Smooth muscle cell of the umbilical artery (primary cell): ENCODE results near the gene HMGXB3. TPM values are rescaled to one million over a fixed set of nuclear protein-coding genes. Genes with fewer than 3 reads are reported as not detected.

Experiments
- total RNA-seq: library from RNA; depleted of rRNA; stranded (reverse); fragments of >200 nt; gene quantifications from 2 replicates; pipeline ENCODE4 v1.2.3, GENCODE V29; 2014

The HMGXB3 gene, protein sequence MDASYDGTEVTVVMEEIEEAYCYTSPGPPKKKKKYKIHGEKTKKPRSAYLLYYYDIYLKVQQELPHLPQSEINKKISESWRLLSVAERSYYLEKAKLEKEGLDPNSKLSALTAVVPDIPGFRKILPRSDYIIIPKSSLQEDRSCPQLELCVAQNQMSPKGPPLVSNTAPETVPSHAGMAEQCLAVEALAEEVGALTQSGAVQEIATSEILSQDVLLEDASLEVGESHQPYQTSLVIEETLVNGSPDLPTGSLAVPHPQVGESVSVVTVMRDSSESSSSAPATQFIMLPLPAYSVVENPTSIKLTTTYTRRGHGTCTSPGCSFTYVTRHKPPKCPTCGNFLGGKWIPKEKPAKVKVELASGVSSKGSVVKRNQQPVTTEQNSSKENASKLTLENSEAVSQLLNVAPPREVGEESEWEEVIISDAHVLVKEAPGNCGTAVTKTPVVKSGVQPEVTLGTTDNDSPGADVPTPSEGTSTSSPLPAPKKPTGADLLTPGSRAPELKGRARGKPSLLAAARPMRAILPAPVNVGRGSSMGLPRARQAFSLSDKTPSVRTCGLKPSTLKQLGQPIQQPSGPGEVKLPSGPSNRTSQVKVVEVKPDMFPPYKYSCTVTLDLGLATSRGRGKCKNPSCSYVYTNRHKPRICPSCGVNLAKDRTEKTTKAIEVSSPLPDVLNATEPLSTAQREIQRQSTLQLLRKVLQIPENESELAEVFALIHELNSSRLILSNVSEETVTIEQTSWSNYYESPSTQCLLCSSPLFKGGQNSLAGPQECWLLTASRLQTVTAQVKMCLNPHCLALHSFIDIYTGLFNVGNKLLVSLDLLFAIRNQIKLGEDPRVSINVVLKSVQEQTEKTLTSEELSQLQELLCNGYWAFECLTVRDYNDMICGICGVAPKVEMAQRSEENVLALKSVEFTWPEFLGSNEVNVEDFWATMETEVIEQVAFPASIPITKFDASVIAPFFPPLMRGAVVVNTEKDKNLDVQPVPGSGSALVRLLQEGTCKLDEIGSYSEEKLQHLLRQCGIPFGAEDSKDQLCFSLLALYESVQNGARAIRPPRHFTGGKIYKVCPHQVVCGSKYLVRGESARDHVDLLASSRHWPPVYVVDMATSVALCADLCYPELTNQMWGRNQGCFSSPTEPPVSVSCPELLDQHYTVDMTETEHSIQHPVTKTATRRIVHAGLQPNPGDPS (N-terminal part only)
- total RNA-seq = 41.9 and 63.9 TPM in 2 replicates

DNA sequence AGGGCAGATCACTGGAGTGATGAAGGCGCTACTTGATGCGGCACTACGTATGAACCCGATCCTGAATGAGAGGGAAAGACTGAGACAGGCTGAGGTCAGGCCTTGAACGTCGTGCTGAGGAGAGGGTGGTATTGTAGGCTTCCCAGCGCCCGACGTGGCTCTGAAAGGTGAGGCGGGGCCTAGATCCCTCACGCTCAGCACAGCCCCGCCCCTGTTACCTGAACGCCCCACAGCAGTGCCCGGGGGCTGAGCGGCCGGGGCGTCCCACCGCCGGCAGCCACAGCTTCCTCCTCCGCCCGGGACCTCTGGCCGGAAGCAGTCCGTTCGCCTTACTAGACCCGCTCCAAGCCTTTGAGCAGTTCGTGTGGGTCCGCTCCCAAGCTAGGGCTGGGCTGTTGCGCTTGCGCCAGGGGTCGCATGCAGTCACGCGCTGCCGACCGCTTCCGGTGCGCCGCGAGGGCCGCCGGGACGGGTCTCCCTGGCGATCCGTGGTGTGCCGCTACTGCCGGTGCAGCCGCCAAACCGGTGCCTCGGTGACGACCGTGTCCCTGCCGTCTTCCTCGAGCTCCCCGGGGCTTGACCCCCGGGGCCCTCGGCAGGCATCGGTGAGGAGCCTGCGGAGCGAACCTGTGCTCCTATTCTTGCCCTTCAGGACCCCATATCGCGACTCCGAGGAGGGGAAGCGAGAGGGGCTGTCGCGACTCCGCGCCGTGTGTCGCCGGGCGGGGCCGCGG lies at the start of gene HMGXB3, which contains the start of gene TIGD6:
TSS of gene HMGXB3 (plus strand) at position 484 of the 734 bp plus-strand sequence. CDS start 4,114 bp downstream, outside the sequence.
TSS of gene TIGD6 (minus strand) at position 399 of the 734 bp plus-strand sequence. CDS start 4,306 bp downstream, outside the sequence.

DNA sequence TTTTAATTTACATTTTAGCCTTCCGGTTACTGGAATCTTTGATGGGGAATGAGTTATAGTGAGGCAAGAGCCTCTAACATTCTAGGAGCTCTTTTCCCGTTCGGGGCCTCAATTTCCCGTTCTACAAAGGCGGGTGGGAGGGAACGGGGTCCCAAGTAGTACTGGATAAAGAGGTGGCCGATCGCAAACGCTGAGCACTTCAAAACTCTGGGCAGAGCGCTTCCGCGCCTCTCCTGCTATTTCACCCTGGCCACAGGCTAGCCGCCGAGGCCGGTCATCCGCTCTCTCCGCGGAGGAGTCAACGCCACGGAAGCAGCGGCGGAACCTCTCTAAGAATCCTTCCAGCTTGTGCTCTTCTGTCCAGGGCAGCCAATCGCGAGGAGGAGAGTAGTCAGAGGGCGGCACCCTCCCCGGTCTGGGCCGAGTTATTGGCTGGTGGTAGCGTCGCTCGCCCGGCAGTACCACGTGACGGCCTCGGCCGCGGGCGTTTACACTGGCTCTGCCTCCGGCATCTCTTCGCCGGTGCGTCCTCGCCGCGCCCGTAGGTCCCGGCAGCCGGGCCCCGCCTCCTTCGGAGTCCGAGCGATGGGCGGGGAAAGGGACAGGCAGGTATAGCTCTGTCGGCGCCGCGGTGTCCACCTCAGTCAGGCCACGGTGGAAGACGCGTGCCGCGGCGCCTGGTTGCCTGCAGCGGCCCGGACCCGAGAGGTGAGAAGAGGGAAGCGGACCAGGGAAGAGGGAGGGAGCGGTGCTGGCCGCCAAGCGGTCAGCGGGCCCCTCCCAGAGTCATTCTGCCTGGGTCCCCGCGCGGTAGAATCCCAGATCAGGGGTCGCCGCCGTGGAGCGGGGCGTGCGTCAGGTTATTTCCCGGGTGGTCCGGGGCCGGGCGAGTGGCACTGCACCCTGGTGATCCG lies 40.0 kb upstream of the HMGXB3 start, which contains the start of gene SLC26A2:
TSS of gene SLC26A2 (plus strand) at position 487 of the 914 bp plus-strand sequence. CDS start 16,895 bp downstream, outside the sequence.

DNA sequence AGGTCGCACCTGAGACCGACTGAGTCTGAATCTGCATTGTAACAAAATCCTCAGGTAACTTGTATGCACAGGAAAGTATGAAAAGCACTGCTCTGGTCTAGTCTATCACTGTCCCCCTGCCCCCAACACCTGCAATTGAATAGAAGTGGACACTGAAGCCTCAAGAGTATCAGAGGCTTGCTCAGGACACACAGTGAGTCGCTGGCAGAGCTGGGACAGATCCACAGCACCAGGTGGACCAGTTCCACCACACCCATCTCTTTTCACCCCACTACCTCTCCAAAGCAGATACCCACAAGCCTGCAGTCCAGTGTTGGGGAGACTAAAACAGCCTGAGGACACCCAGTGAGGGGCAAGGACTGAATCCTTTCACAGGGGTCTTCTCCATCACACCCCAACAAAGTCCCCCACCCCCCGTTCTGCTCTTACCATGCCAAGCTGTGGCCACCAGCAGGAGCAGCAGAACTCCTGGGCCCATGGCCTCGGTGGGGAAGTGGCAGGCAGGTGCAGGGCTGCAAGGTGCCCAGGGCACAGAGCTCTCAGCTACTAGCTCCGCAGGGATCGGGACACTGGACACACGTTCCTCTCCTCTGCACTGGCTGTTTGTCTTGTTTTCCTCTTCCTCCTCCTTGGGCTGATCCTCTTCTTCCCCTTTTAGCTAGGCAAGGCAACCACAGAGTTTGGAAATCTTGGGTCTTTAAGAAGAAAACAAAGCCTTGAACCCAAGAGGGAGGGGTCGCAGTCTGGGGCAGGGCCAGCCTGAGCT lies 85.6 kb downstream of the HMGXB3 start, which contains the start of gene CSF1R:
TSS of gene CSF1R (minus strand) at position 605 of the 766 bp plus-strand sequence. CDS start at position 478, 127 bp downstream.

Other genes with a start within 250 kb of the HMGXB3 start
- not detected in 2 replicates for gene PDE6A, start 55.9 kb upstream of the HMGXB3 start, total RNA-seq
- gene SLC26A2, start 40.0 kb upstream of the HMGXB3 start, total RNA-seq = 22.0 and 22.6 TPM in 2 replicates
- 6.6 and 7.7 TPM in 2 replicates for gene TIGD6, start 85 bp upstream of the HMGXB3 start, total RNA-seq
- gene CSF1R, start 85.8 kb downstream of the HMGXB3 start, total RNA-seq = 0.28 and 0.89 TPM in 2 replicates
- gene PDGFRB, start 155.1 kb downstream of the HMGXB3 start, total RNA-seq = 69.6 and 88.5 TPM in 2 replicates
- not detected in 2 replicates for gene CDX1, start 166.0 kb downstream of the HMGXB3 start, total RNA-seq
- not detected in 2 replicates for gene SLC6A7, start 189.3 kb downstream of the HMGXB3 start, total RNA-seq